DMS79 treated with DMSO at 0.1 percent for 48 hours (cell line): Measurements from ENCODE around the gene GSTP1.
"Not testable (repeated sequence)": the region's sequence is repeated elsewhere in the genome, so short reads cannot be mapped to it uniquely, and the experiment has no call there.

Source experiments
- DNase-seq: peaks from one replicate; lab custom pipeline; 2025; lab: John Stamatoyannopoulos, UW

Gene GSTP1

DNA sequence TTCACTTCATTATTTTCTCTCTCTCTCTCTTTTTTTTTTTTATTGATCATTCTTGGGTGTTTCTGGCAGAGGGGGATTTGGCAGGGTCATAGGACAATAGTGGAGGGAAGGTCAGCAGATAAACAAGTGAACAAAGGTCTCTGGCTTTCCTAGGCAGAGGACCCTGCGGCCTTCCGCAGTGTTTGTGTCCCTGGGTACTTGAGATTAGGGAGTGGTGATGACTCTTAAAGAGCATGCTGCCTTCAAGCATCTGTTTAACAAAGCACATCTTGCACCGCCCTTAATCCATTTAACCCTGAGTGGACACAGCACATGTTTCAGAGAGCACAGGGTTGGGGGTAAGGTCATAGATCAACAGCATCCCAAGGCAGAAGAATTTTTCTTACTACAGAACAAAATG, 13.8 kb downstream of the GSTP1 start:
- DNase-seq = not testable (repeated sequence)

DNA sequence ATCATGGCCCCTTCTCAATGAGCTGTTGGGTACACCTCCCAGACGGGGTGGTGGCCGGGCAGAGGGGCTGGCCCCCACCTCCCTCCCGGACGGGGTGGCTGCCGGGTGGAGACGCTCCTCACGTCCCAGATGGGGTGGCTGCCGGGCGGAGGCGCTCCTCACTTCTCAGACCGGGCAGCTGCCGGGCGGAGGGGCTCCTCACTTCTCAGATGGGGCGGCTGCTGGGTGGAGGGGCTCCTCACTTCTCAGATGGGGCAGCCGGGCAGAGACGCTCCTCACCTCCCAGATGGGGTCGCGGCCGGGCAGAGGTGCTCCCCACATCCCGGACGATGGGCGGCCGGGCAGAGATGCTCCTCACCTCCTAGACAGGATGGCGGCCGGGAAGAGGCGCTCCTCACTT, 14.4 kb downstream of the GSTP1 start:
- DNase-seq = not testable (repeated sequence)

DNA sequence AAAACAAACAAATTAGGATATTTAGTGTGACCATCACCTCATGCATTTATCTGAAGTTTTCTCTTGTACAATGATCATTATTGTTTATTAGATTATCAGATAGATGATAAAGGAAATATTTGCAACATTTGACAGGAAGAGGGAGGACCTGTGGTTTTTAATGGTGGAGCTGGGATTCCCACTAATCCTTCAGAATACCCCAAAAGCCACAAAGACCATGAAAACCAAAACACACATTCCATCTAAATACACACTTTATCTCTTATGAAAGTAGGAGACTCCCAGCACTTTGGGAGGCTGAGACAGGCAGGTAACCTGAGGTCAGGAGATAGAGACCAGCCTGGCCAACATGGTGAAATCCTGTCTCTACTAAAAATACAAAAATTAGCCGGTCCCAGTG, 15.5 kb downstream of the GSTP1 start:
- DNase-seq = no peak

DNA sequence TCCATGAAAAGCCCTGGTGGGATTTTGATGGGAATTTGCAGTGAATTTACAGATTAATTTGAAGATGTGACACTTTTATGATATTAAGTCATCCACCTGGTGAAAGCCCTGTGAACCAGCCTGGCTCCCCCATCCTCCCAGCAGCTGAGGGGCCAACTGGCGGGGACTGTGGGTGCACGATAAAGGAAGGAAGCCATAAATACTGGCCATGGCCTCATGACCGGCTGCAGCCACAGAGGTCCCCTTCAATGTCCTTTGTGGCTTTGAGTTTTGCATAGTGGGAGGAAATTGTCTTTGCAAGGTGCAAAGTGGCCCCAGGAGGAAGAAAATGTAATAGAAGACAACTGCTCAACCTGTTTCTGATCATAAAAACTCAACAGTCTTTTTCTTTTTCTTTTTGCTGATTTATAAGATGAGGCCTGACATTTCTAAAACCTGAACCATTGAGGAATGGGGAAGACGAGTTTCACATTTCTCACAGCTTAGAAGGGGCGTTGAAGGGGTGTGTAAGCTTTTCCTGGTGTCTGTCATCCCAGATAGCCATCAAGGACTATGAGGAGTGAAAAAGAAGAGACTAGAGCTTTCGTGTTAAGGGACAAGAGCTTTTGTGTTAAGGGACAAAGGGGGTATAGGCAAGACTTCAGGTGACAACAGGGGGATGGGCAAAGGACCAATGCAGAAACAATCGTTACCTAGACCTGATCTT, 16.9 kb downstream of the GSTP1 start:
- DNase-seq = no peak

DNA sequence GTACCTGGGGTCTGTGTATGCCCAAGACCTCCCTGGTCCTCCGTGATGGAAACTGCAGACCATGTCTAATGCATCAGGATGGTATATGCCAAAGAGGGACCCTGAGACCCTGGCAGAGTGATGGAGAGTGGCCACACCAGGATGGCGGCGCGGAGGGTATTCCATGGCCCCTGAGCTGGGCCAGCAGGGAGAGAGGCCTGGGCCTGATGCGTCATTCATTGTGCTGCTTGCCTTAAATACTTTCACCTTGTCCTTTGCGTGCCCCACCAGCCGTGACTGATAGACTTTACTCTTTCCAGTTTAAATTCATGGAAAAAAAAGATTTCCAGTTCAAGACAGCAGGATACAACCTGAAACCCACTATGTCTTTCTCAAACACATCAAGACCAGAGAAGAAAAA, 17.5 kb downstream of the GSTP1 start:
- no peak for DNase-seq

DNA sequence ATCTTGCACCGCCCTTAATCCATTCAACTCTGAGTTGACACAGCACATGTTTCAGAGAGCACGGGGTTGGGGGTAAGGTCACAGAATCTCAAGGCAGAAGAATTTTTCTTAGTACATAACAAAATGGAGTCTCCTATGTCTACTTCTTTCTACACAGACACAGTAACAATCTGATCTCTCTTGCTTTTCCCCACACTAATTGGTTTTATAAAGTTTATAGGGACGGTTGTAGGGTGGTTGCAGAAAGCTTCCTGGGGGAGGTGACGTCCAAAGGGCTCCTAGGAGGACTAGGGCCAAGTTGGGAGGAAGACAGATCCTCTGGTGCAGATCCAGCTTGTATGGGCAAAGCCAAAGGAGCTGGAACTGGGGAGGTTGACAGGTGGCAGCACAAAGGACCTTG, 20.5 kb downstream of the GSTP1 start:
- not testable (repeated sequence) for DNase-seq

DNA sequence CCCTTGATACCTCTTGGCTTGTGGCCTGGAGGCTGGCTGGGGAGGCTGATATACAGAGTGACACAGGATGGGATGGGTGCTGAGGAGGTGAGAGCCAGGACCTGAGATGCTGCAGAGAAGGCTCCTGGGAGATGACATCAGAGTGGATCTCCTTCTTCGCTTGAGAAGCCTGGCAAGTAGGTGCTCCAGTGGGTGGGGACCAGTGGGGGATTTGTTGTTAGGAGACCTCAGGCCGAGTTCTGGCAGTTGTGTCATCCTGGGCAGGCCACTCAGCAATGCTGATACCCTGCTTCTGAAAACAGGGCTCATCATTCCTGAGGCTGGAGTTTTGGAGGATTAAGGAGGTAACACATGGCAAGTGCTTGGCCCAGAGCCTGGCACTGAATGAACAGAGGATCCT, 21.2 kb downstream of the GSTP1 start:
- no peak for DNase-seq

DNA sequence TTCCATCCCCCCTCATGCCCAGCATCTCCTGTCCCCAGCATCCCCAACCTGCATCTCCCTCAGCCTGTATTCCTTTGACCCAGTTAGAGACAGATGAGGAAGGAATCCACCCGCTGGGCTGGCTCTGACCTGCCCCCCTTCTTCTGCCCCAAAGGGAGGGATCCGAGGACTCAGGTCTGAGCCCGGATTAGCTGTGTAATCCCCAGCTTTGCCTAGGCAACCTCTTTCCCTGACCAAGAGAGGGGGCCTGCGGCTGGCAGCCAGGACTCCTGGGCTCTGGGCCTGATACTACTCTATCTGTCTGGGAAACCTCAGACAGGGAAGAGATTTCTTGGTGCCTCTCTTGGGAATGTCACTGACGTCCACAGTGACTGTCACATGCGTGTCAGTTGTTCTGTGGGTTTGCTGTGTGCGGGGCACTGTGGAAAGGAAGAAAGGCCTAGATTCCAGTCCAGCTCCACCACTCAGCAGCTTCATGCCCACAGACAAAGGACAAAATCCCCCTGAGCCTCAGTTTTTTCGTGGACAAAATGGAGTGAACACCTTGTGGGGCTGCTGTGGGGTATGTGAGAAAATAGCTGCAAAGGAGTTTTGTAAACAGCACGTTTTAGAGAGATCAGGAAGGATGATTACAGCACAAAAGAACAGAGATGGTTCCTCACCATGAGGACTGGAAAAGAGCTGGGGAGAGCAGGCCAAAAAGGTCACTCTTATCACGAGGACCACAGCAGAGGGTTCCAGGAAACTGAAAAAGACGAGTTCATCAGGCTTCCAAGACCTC, 21.8 kb downstream of the GSTP1 start:
- DNase-seq = no peak

DNA sequence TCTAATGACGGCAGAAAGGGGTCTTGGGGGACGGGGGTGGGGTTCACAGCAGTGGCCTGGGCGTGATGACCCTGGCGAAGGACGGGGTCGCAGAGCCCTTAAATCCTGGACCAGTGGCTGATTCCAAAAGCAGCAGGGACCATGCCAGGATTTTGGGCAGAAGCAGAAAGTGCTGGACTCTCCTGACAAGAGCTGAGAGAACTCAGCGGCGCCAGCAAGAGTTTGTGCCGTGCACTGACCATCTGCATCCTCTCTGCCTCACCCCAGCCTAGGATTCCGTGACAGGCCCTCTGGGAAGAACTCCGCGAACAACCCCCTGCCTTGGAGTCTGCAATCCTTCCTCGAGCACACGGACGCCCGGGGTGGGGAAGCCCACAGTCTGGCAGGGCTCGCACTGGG, 22.5 kb downstream of the GSTP1 start:
- no peak for DNase-seq

DNA sequence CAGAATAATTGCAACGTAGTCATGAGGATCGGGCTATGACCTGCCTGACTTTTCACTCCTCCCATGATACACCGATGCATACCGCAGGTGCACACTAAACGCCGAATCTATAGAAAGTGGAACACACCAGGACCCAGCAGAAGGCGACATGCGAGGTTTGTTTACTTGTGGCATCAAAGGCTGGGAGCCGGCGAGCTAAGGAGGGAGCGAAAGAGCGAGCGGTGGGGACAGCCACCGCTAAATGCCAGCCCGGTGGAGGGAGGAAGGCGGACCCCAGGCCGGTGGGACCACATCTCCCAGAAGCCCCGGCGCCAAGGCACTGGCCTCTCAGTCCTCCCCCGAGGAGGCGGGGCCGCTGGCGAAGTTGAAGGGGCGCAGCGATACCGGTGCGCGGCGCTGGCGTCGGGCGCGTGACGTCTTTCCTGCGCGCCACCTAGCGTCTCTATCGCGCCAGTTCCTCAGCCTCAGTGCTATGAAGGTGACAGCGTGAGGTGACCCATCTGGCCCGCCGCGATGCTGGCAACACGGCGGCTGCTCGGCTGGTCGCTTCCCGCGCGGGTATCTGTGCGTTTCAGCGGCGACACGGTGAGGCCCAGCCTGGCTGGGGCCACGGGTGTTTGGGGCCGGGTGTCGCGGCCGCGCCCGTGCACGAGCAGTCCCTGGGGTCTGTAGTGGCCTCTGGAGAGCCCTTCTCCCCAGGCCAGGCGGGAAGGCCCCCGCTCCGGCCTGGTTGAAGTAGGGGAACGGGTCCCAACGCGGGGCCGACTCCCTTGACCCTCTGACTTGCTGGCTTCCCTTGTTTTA, 23.1 kb downstream of the GSTP1 start, which contains the start of gene NDUFV1:
TSS of gene NDUFV1 (plus strand) at position 445 of the 804 bp plus-strand sequence. CDS start at position 514, 69 bp downstream.
- peak; percentile 93 for DNase-seq

DNA sequence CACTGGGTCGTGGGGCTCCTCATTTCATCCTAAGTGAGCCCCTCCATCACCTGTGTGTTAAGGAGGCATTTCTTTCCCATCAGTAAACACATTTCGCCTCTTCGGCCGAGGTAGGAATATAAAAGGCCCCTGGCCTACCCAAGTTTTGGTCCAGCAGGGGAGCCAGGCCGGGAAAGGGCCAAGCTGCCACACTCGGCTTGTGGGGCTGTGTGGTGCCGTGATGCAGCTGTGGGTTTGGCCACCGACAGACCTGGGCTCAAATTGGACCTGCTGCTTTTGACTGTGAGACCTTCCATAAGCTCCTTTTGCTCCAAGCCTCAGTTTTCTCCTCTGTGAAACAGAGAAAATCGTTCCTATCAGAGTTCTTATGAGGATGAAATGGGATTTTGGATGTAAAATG, 23.9 kb downstream of the GSTP1 start:
- DNase-seq = no peak

DNA sequence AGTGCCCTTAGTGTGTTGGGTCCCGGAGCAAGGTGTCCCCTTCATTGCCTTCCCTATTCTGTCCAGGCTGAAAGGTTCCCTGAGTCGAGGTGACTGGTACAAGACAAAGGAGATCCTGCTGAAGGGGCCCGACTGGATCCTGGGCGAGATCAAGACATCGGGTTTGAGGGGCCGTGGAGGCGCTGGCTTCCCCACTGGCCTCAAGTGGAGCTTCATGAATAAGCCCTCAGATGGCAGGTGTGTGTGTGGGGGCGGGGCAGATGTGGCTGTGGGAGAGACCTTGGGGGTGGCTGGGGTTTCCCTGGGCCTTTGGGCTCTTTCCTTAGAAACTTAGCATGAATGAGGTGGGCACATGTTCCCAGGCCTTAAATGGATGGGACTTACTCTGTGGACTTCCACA, 24.9 kb downstream of the GSTP1 start:
- no peak for DNase-seq

DNA sequence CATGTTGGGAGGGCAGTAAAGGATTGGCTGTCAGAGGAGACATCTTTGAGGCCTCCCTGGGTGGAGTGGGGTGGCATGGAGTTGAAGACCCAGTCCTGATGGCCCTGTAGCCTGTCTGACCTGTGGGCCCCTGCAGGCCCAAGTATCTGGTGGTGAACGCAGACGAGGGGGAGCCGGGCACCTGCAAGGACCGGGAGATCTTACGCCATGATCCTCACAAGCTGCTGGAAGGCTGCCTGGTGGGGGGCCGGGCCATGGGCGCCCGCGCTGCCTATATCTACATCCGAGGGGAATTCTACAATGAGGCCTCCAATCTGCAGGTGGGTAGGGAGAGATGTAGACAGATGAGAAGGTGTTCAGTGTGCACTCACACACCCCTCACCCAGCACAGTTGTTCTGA, 25.7 kb downstream of the GSTP1 start:
- no peak for DNase-seq

DNA sequence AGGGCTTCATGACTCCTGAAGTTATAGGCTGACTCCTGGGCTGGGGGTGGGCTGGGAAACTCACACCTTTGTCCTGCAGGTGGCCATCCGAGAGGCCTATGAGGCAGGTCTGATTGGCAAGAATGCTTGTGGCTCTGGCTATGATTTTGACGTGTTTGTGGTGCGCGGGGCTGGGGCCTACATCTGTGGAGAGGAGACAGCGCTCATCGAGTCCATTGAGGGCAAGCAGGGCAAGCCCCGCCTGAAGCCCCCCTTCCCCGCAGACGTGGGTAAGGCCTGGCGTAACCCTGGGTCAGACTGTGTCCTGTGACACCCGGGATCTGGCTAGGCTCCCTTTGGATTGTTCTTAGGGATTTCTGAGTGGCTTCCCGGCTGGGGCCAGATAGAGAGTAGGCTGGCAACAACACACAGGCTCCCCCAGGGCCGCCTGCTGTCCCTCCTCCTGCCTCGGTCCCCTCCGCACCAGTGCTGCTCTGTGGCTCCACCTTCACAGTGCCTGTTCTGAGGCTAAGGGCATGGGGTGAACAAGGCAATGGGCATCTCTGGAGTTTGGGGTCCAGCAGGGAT, 26.8 kb downstream of the GSTP1 start:
- DNase-seq = no peak

DNA sequence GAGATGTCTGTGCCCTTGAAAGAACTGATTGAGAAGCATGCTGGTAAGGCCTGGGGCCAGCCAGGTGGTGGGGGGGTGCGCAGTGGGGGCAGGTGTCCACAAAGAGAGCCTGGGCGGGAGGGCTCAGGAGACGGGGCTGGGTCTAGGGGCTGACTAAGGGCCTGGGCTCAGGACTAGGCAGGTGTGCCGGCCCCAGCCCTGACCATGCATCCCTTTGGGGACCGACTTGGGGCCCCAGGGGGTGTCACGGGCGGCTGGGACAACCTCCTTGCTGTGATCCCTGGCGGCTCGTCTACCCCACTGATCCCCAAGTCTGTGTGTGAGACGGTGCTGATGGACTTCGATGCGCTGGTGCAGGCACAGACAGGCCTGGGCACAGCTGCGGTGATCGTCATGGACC, 27.6 kb downstream of the GSTP1 start:
- no peak for DNase-seq

DNA sequence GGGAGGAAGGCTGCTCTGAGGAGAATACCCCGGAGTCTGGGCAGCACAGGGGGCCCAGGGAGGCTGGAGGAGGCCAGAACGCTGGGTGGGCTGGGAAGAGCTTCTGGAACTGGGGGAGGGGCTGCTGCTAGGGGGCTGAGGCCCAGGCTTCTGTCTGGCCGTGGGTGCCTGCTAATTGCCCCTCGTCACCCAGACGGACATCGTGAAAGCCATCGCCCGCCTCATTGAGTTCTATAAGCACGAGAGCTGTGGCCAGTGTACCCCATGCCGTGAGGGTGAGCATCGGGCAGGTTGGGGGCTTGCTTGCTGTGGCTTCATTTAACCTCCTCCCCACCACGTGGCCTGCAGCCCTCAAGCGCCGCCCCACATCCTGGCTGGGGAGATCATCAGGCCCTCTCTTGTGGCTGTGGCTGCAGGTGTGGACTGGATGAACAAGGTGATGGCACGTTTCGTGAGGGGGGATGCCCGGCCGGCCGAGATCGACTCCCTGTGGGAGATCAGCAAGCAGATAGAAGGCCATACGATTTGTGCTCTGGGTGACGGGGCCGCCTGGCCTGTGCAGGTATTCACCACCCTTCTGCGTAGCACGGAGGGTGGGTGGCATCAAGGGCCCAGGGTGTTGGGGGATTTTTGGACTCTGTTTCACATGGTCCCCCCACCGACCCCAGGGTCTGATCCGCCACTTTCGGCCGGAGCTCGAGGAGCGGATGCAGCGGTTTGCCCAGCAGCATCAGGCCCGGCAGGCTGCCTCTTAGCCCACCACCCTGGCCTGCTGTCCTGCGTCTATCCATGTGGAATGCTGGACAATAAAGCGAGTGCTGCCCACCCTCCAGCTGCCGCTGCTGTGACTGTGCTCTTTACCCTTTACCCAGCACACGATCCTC, 28.3 kb downstream of the GSTP1 start:
- no peak for DNase-seq

DNA sequence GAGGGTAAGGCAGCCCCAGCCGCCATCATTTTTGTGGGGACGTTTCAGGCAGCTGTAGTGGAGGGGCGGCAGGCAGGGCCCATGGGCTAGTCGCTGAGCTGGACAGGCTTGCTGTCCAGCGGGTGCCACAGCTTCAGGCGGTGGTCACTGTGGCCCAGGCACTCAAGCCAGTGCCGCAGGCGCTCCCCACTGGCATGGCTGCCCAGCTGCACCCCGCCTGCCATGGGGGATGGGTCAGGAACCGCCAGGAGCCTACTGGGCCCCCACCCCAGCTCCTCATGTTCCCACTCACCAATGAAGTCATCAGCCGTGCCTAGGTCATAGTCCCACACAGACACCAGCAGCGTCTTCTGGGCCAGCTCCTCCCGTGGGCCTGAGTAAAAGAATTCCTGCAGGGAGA, 29.1 kb downstream of the GSTP1 start:
- DNase-seq = no peak

DNA sequence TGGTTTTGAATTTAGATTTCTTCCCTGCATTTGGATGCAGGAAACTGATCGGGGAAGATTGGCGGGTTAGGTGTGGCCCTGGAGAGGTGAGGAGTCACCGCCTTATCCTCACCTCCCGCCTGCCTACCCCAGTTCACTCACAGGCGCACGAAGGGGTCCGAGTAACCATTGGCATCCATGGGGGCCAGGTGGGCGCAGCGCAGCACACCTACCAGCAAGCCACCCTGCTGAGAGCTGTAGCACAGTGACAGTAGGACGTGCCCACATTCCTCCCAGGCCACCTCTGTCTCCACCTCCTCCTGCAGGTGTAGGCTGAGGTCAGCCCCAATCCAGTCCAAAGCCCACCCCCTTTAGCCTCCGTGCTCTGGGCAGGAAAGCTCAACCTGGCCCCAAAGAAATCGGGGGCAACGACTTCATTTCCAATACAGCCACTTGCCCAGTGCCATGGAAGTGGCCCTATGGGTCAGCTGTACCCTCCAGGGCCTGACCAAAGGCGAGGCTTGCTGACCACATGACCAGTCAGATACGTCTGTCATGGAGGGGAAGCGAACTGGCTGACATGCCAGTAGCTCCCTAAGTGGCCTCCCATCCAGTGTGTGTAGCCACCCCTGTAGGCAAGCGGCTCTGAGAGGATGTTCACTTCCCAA, 29.8 kb downstream of the GSTP1 start:
- DNase-seq = no peak

DNA sequence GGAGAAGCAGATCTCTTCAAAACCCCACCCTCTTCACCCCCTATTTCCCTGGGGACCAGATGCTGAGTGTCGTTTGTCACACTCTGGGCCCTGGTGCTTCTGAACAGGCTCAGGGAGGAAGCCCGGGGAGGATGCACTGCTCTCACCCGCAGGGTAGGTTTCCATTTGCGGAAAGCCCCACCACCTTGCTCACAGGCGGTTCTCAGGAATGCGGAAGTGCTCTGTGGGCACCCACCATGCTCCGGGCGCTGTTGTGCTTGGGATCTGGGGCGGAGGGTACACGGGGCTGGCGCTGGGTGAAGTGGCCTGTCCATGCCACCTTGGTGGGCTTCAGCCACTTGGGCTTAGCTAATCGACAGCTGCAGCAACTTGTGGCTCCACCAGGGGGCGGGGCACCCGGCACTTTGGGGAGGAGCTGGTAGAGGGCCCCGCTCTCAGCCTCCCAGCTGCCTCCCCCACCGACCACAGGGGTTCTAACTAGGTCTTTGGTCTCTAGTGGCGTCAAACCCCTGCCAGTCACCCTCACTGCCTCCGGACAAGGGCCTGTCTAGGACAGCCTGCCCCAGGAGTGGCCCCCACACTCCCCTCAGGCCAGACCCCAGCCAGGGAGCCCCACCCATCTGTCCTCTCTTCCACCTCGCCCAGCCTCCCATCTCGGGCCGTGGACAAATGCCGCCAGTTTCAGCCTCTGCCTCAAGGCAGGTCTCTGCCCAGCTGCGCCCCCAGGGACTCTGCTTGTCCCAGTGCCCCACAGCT, 30.5 kb downstream of the GSTP1 start:
- no peak for DNase-seq
